ENCODE data around the gene CNTNAP5. TPM values are rescaled to one million over a fixed set of nuclear protein-coding genes. Genes with fewer than 3 reads are reported as not detected.

CNTNAP5 gene
- total RNA-seq, 1 experiment from 2014 or later = not detected

- H3K4me1 ChIP-seq (ENCODE audit: control insufficient read depth, insufficient read depth, low read length) = no peaks in the 10 kb centered on the region
- H3K4me3 ChIP-seq (ENCODE audit: low read depth in 2 of 2, low read length in 2 of 2) = no peak overlapping the region
- H3K36me3 ChIP-seq (ENCODE audit: control insufficient read depth, insufficient read depth, low read length) = no peaks in the 10 kb centered on the region
- in situ Hi-C loops (cut with HindIII; ENCODE audit: low pct_unique_long_range_greater_than_20kb, low sequenced_read_pairs) = no loop called here
- no peak overlapping the region for H3K27ac ChIP-seq (ENCODE audit: low read length)
- H3K27me3 ChIP-seq (ENCODE audit: control insufficient read depth, insufficient read depth, low read length) = no peaks in the 10 kb centered on the region
- no peak for DNase-seq (ENCODE audit: low read depth, low spot score)
- intact Hi-C loops (cut with micrococcal nuclease; ENCODE audit: unreplicated experiment) = no loop called here
- TF ChIP-seq SIN3A (IDR thresholded peaks at IDR 0.05; ENCODE audit: borderline replicate concordance, insufficient read depth, low read depth, low read length) (no peak), POLR2AphosphoS5 (IDR thresholded peaks at IDR 0.05; ENCODE audit: low read depth, low read length) (no peak), CTCF (IDR thresholded peaks at IDR 0.05) (no peak), REST (IDR thresholded peaks at IDR 0.05; ENCODE audit: insufficient read depth in 1 of 2, low read depth in 2 of 2, low read length in 1 of 2) (no peak), TCF7L2 (IDR thresholded peaks at IDR 0.05; ENCODE audit: low read depth, low read length) (no peak)
- no TSS peak for BruUV-seq (replicated peaks)
- 0 out of 2 replicates have a peak, but pooled peaks cover 5% of the 10 kb centered on the region for H3K9me3 ChIP-seq (ENCODE audit: control insufficient read depth, insufficient read depth, low read depth, low read length)
- ChIA-PET CTCF (no interaction called here), POLR2A (no interaction called here)
- peak; percentile 72 for ATAC-seq
Observed at GRCh38 chr2:124836416-124836815, 811.3 kb downstream of the CNTNAP5 start.

GRCh38 chr2:124837496-124837895, 812.4 kb downstream of the CNTNAP5 start:
- Histone ChIP-seq H3K4me3 (ENCODE audit: low read depth in 2 of 2, low read length in 2 of 2) (no peak overlapping the region), H3K4me1 (ENCODE audit: control insufficient read depth, insufficient read depth, low read length) (no peaks in the 10 kb centered on the region), H3K27ac (ENCODE audit: low read length) (no peak overlapping the region), H3K36me3 (ENCODE audit: control insufficient read depth, insufficient read depth, low read length) (no peaks in the 10 kb centered on the region), H3K27me3 (ENCODE audit: control insufficient read depth, insufficient read depth, low read length) (no peaks in the 10 kb centered on the region), H3K9me3 (ENCODE audit: control insufficient read depth, insufficient read depth, low read depth, low read length) (no peaks in the 10 kb centered on the region)
- BruUV-seq (replicated peaks) = no TSS peak
- intact Hi-C loops (cut with micrococcal nuclease; ENCODE audit: unreplicated experiment) (no loop called here), in situ Hi-C loops (cut with HindIII; ENCODE audit: low pct_unique_long_range_greater_than_20kb, low sequenced_read_pairs) (no loop called here)
- TF ChIP-seq CTCF (IDR thresholded peaks at IDR 0.05) = no peak
- TF ChIP-seq SIN3A (IDR thresholded peaks at IDR 0.05; ENCODE audit: borderline replicate concordance, insufficient read depth, low read depth, low read length) = no peak
- TF ChIP-seq TCF7L2 (IDR thresholded peaks at IDR 0.05; ENCODE audit: low read depth, low read length) = no peak
- no peak for TF ChIP-seq POLR2AphosphoS5 (IDR thresholded peaks at IDR 0.05; ENCODE audit: low read depth, low read length)
- TF ChIP-seq REST (IDR thresholded peaks at IDR 0.05; ENCODE audit: insufficient read depth in 1 of 2, low read depth in 2 of 2, low read length in 1 of 2) = no peak
- ChIA-PET POLR2A (no interaction called here), CTCF (no interaction called here)
- ATAC-seq (no peak), DNase-seq (ENCODE audit: low read depth, low spot score) (no peak)
